SKM-1 (cell line): ENCODE results near the gene PSMD12.
"Not testable (repeated sequence)": the region's sequence is repeated elsewhere in the genome, so short reads cannot be mapped to it uniquely, and the experiment has no call there.

ENCODE experiments used
- DNase-seq: peaks from one replicate; lab custom pipeline; 2025; ENCODE audit not compliant: unreplicated experiment; lab: John Stamatoyannopoulos, UW

The PSMD12 gene

GRCh38 chr17:67315865-67316264, 50.5 kb downstream of the PSMD12 start:
- no peak for DNase-seq

- no peak for DNase-seq
Measured at GRCh38 chr17:67312265-67312664, 54.1 kb downstream of the PSMD12 start.

DNA sequence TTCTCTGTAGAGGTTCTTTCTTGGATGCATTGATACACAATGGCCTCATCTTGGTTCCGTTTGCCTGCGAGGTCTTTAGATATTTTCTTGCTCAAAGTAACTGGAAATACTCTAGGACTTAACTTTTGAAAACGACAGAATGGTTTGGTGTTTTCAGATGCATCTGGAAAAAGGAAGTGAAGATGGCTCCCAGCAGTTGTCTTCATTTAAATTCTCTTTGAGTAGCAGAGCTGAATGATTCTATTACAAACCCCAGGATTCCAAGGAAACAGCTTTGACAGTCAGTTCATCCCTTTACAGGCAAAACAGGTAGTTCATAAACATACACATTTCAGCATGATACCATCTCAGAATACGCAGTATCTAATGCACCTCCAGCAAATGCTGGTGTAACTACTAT, 54.8 kb downstream of the PSMD12 start:
- DNase-seq: no peak

DNA sequence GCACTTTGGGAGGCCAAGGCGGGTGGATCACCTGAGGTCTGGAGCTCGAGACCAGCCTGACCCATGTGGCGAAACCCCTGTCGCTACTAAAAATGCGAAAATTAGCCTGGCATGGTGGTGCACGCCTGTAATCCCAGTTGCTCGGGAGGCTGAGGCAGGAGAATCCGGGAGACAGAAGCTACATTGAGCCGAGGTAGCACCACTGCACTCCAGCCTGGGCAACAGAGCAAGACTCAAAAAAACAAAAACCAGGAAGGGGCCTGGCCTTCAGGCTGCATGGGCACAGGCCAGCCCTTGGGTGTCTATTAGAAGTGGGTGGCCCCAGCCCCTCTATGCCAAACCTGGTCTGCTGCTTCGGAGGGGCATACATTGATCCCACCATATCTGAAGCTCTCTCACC, 56.0 kb downstream of the PSMD12 start:
- DNase-seq: no peak

DNA sequence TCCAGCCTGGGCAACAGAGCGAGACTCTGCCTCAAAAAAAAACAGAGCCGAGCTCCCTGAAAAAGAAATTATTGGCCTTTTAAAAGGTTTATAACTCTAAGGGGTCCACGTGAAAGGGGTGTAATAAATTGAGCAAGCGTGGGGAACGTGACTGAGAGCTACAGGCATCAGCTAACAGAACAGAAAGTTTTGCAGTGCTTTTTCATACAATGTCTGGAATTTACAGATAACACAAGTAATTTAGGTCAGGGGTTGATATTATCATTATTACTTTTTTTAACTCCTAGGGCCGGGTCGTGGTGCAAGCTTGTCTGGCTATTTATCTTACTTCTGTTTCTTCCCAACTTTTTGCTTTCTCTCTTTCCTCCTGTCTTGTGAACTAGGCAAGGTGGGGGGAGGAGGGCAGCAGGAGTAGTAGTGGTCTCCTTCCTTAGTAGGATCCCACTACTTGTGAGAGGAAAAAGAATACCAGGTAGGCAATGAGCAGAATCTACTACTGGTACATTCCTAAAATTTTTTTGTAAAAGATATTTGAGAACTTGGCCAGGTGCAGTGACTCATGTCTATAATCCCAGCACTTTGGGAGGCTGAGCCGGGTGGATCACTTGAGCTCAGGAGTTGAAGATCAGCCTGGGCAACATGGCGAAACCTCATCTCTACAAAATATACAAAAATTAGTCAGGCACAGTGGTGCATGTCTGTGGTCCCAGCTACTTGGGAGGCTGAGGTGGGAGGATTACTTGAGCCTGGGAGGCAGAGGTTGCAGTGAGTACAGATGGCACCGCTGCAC, 60.7 kb downstream of the PSMD12 start:
- DNase-seq: not testable (repeated sequence)

- no peak for DNase-seq
Measured at GRCh38 chr17:67297454-67297960, 68.9 kb downstream of the PSMD12 start.

DNA sequence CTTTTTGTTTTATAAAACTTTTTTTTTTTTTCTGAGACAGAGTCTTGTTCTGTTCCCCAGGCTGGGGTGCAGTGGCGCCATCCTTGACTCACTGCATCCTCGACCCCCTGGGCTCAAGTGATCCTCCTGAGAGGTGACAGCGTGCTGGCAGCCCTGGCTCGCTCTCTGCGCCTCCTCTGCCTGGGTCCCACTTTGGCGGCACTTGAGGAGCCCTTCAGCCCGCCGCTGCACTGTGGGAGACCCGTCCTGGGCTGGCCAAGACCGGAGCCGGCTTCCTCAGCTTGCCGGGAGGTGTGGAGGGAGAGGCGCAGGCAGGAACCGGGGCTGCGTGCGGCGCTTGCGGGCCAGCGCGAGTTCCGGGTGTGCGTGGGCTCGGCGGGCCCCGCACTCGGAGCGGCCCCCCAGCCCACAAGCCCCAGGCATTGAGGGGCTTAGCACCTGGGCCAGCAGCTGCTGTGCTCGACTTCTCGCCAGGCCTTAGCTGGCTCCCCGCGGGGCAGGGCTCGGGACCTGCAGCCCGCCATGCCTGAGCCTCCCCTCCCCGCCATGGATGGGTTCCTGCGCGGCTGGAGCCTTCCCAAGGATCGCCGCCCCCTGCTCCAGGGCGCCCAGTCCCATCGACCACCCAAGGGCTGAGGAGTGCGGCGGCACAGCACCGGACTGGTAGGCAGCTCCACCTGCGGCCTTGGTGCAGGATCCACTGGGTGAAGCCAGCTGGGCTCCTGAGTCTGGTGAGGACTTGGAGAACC, 71.8 kb downstream of the PSMD12 start:
- no peak for DNase-seq

GRCh38 chr17:67293251-67294203, 72.8 kb downstream of the PSMD12 start:
- peak; percentile 86 for DNase-seq

DNA sequence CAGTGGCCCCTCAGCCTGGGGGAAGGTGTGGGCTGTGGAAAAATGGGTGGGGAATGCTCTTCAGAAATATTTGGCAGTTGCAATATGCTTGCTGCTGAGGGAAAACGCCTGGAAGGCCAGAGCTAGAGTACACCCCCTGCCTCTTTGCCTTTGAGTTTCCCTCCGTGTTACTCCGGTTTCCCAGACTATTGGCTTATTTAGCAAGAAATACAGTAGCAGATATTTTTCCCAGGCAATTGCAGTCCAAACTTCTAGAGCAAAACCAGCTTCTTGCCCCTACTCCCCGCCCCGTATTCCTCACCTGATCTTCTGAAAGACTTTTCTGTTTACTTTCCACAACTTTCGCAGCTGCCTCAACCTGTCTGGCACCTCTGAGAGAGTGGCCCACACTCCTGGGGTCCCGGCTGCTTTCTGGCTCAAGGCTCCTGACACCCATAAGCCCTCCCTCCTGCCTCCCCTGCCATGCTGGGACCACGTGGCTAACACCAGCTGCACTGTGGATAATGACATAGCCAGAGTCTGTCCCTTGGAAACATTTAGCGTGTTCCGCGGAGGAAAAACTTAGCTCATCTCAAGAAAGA, 75.6 kb downstream of the PSMD12 start:
- no peak for DNase-seq

GRCh38 chr17:67290244-67290643, 76.1 kb downstream of the PSMD12 start:
- no peak for DNase-seq

GRCh38 chr17:67289181-67289876, 77.0 kb downstream of the PSMD12 start:
- no peak for DNase-seq
